Activated CD4-positive, alpha-beta memory T cell treated with anti-CD3 and anti-CD28 coated beads, Interleukin-2, amount 10 ng/mL, durations not matched to agents 7 days and 5 days (primary cell): Measurements from ENCODE around the gene SBSN. TPM values are rescaled to one million over a fixed set of nuclear protein-coding genes. Genes with fewer than 3 reads are reported as not detected.

Experiments used
- CTCF ChIA-PET: fragments of 350-600 bp; sonication (Branson Sonifier 250); formaldehyde crosslinking; loops from one replicate; lab custom pipeline; 2021; ENCODE audit warnings: antibody characterized with exemption, inconsistent platforms; lab: Charles Lee
- POLR2A ChIA-PET: fragments of 350-600 bp; sonication (Branson Sonifier 250); formaldehyde crosslinking; loops from one replicate; lab custom pipeline; 2021; ENCODE audit warnings: antibody characterized with exemption; lab: Charles Lee
- DNase-seq: peaks from one replicate; pipeline ENCODE4 v3.0.0-alpha.2; 2020
- H3K27ac Mint-ChIP-seq: one replicate; pipeline ENCODE4 v1.8.0; 2021; ENCODE audit warnings: mild to moderate bottlenecking, mixed read lengths
- H3K27me3 Mint-ChIP-seq: one replicate; pipeline ENCODE4 v1.8.0; 2021; ENCODE audit warnings: mixed read lengths
- H3K36me3 Mint-ChIP-seq: one replicate; pipeline ENCODE4 v1.8.0; 2021; ENCODE audit warnings: low read depth, mixed read lengths
- H3K4me1 Mint-ChIP-seq: one replicate; pipeline ENCODE4 v1.8.0; 2021; ENCODE audit warnings: mixed read lengths
- H3K4me3 Mint-ChIP-seq: one replicate; pipeline ENCODE4 v1.8.0; 2021; ENCODE audit warnings: mild to moderate bottlenecking, mixed read lengths
- H3K9me3 Mint-ChIP-seq: one replicate; pipeline ENCODE4 v1.8.0; 2021; ENCODE audit warnings: mixed read lengths
- total RNA-seq, 2 experiments: library from RNA; stranded (reverse); gene quantifications; one replicate each; pipeline ENCODE4 v1.2.3, GENCODE V29; 2021

SBSN gene
- total RNA-seq = not detected

DNA sequence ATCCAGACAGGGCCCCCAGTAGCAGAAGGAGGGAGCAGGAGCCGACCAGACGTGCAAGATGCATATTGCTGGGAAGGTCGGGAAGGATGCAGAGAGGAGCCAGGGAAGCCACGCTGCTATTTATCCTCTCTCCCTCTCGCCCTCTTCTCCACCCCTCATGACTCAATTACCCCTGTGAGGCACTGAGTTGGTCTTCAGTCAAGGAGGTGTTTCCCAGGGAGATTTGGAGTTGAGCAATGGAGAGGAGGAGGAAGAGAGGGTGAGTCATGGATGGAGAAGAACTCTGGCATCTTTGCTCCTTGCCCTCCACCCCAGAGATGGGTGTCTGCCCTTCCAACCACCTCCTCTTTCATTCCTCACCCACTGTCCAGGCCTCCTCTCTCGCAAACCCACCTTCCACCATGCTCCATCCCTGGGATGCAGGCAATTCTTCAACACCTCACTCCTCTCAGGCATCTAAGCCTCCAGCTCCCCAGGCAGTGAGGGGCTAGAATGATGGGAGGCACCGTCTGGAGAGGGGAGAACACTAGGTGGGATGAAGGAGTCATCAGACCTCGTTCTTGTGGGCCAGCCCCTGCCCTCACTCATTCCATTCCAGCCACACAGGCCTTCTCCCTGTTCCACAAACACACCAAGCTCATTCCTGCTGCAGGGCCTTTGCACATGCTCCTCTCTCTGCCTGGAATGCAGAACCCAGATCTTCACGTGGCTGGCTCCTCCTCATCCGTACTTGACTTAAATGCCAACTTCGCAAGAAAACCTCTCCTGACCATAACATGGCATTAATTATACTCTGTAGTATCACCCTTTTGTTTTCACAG is at the start of gene SBSN:
TSS of gene SBSN (minus strand) at position 94 of the 821 bp plus-strand sequence. CDS start at position 64, 30 bp downstream.
- Mint-ChIP-seq H3K9me3 (no peaks in the 10 kb centered on the region), H3K27me3 (peaks cover 38% of the 10 kb centered on the region), H3K4me1 (peaks cover 4% of the 10 kb centered on the region), H3K36me3 (no peaks in the 10 kb centered on the region), H3K27ac (no peak within 1 kb of the TSS), H3K4me3 (no peak within 1 kb of the TSS)
- DNase-seq = no peak
- ChIA-PET CTCF (no interaction called here), POLR2A (no interaction called here)

GRCh38 chr19:35571406-35571965 is 43.4 kb upstream of the SBSN start:
- H3K27me3 Mint-ChIP-seq = peaks cover 25% of the 10 kb centered on the region
- ChIA-PET POLR2A (no interaction called here), CTCF (no interaction called here)
- H3K4me1 Mint-ChIP-seq = no peaks in the 10 kb centered on the region
- H3K36me3 Mint-ChIP-seq = peaks cover 3% of the 10 kb centered on the region
- no peak for DNase-seq
- H3K4me3 Mint-ChIP-seq = no peak overlapping the region
- H3K9me3 Mint-ChIP-seq = peaks cover 18% of the 10 kb centered on the region
- no peak overlapping the region for H3K27ac Mint-ChIP-seq

GRCh38 chr19:35569281-35569781 is 41.2 kb upstream of the SBSN start:
- Mint-ChIP-seq H3K27ac (no peak overlapping the region), H3K36me3 (no peaks in the 10 kb centered on the region), H3K9me3 (no peaks in the 10 kb centered on the region), H3K27me3 (peaks cover 22% of the 10 kb centered on the region), H3K4me3 (no peak overlapping the region), H3K4me1 (no peaks in the 10 kb centered on the region)
- DNase-seq = no peak
- CTCF ChIA-PET = no interaction called here
- POLR2A ChIA-PET = no interaction called here

DNA sequence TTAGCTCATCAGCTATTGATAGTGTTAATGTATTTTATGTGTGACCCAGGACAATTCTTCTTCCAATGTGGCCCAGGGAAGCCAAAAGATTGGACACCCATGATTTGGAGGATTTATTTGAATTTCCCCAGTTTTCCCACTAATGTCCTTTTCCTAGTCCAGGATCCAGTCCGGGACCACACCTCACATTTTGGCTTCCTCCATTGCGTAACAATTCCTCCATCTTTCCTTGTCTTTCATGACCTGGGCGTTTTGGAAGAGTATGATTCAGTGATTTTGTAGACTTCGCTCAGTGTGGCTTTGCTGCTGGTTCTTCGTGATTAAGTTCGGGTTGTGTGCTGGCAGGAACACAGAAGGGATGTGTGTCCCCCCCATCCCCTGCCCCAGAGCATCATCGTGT is 38.6 kb upstream of the SBSN start:
- H3K27ac Mint-ChIP-seq = no peak overlapping the region
- no peaks in the 10 kb centered on the region for H3K4me1 Mint-ChIP-seq
- no peak for DNase-seq
- H3K27me3 Mint-ChIP-seq = peaks cover 20% of the 10 kb centered on the region
- H3K4me3 Mint-ChIP-seq = no peak overlapping the region
- no peaks in the 10 kb centered on the region for H3K36me3 Mint-ChIP-seq
- no peaks in the 10 kb centered on the region for H3K9me3 Mint-ChIP-seq
- ChIA-PET CTCF (interaction anchor here (1.0 kb wide), 1 partner anchor 56 kb away, joined by 4 read pairs; no protein-coding TSS in a partner anchor), POLR2A (no interaction called here)

DNA sequence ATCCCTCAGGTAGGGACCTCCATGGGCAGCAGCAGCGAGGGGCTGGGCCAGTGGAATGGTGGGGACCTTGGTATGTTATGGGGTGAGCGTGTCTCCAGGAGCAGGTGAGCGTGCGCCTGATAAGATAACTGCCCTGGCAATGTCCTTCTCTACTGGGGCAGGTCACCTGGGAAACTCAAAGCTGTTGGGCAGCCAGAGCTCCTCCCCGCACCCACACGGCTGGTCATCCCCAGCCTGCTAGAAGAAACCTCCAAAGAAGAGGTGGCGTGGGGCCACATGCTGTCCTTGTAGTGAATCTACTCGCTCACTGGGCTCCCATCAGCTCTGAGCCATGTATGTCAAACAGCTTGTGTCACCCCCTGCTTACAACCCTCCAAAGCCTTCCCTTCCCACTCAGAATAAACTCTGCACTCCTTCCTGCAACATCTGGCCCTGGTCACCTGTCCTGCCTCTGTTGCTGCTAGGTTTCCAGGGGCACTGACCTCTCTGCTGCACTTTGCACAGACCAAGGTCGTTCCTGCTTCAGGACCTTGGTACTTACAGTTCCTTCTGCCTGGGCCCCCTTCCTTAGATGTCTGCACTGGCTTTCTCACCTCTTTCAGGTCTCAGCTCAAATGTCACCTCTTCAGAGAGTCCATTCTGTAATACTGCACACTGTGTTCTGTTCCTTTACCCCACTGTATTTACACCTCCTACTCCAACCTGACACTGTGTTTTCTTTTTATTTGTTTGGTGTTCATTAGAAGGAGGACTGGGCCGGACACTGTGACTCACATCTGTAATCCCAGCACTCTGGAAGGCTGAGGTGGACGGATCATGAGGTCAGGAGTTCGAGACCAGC is 37.1 kb upstream of the SBSN start:
- Mint-ChIP-seq H3K27ac (no peak overlapping the region), H3K4me1 (no peaks in the 10 kb centered on the region), H3K9me3 (no peaks in the 10 kb centered on the region), H3K36me3 (no peaks in the 10 kb centered on the region), H3K4me3 (no peak overlapping the region), H3K27me3 (peaks cover 23% of the 10 kb centered on the region)
- DNase-seq = no peak
- CTCF ChIA-PET = no interaction called here
- POLR2A ChIA-PET = no interaction called here

GRCh38 chr19:35563207-35563829 is 35.2 kb upstream of the SBSN start, which contains the start of gene ATP4A:
ATP4A (minus strand) TSS chr19:35563658; CDS start chr19:35563629, 29 bp downstream.
- ChIA-PET CTCF (interaction anchor here (1.0 kb wide), 1 partner anchor 14 kb away, joined by 4 read pairs; no protein-coding TSS in a partner anchor), POLR2A (no interaction called here)
- Mint-ChIP-seq H3K27me3 (peaks cover 35% of the 10 kb centered on the region), H3K4me1 (peaks cover 3% of the 10 kb centered on the region), H3K9me3 (no peaks in the 10 kb centered on the region), H3K4me3 (no peak within 1 kb of the TSS), H3K27ac (no peak within 1 kb of the TSS), H3K36me3 (no peaks in the 10 kb centered on the region)
- no peak for DNase-seq

DNA sequence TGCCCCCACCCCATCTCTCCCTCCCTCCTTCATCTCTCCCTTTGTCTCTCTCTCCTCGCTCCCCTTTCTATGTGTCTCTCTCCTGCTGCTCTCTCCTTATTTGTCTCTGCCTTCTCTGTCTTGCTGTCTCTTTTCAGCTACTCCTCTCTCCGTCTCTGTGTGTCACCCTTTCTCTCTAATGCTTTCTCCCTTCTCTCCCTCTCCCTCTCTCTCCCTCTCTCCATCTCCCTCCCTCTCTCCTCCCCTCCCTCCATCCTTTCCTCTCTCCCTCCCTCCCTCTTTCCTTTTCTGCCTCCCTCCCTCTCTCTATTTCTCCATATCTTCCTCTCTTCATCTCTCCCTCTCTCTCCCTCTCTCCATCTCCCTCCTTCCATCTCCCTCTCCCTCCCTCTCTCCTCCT is 34.7 kb upstream of the SBSN start:
- peaks cover 36% of the 10 kb centered on the region for H3K27me3 Mint-ChIP-seq
- ChIA-PET POLR2A (no interaction called here), CTCF (interaction anchor here (1.0 kb wide), 1 partner anchor 14 kb away, joined by 4 read pairs; no protein-coding TSS in a partner anchor)
- H3K27ac Mint-ChIP-seq = no peak overlapping the region
- DNase-seq = no peak
- no peak overlapping the region for H3K4me3 Mint-ChIP-seq
- no peaks in the 10 kb centered on the region for H3K9me3 Mint-ChIP-seq
- peaks cover 5% of the 10 kb centered on the region for H3K4me1 Mint-ChIP-seq
- no peaks in the 10 kb centered on the region for H3K36me3 Mint-ChIP-seq

DNA sequence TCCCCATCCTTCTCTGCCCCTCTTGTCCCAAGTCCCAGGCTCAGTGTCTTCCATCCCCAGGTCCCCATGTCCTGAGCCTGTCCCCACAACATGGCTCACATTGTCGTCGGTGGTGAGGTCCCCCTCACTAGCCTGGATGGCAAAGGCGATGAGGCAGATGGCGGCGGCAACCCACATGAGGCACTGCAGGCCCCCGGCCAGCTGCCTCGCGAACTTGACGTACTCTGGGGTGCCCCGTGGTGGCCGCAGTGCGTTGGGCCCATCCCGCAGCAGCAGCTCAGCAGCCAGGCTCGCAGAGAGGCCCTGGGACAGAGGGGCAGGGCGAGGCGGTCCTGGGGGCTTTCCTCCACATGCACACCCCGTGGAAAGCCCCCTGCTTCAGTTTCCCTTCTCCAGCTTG is 34.2 kb upstream of the SBSN start:
- Mint-ChIP-seq H3K4me3 (no peak overlapping the region), H3K27me3 (peaks cover 37% of the 10 kb centered on the region), H3K36me3 (no peaks in the 10 kb centered on the region), H3K27ac (no peak overlapping the region), H3K9me3 (no peaks in the 10 kb centered on the region), H3K4me1 (peaks cover 5% of the 10 kb centered on the region)
- DNase-seq = no peak
- CTCF ChIA-PET = no interaction called here
- POLR2A ChIA-PET = no interaction called here

DNA sequence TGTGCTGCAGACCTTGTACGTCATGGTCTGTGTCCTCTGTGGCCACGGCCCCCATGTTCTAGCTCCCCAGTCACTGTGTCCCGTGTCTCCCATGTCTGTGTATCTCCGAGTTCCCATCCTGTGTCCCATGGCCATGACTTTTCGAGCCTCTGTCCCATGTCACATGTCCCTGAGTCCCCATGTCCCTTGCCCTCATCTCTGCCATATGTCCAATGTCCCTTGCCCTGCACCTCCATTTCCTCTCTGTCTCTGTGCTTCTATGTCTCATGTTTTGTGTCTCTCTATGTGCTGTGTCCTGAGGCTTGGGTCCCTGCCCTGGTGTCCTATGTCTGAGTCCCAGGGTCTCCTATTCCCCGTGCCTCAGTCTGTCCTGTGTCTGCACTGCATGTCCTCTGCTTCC is 33.3 kb upstream of the SBSN start:
- CTCF ChIA-PET = no interaction called here
- peaks cover 8% of the 10 kb centered on the region for H3K4me1 Mint-ChIP-seq
- no peak overlapping the region for H3K4me3 Mint-ChIP-seq
- POLR2A ChIA-PET = no interaction called here
- H3K27me3 Mint-ChIP-seq = peaks cover 37% of the 10 kb centered on the region
- no peak overlapping the region for H3K27ac Mint-ChIP-seq
- DNase-seq = no peak
- H3K9me3 Mint-ChIP-seq = no peaks in the 10 kb centered on the region
- no peaks in the 10 kb centered on the region for H3K36me3 Mint-ChIP-seq

DNA sequence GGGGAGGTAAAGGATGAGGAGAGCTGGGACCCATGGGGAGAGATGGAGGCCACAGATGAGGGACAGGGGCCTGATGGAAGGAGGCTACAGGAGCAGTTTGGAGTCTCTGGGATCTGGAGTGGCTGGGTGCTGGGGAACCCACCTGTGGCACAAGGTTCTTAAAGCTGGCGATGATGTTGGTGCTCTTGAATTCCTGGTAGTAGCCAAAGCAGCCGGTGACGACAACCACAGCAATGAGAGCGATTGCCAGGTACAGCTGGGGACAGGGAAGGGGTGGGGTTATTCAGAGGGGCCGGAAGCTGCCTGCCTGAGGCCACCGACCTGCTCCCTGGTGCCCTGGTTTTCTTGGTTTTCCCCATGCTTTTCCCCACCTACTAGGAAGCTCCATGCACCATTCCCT is 32.6 kb upstream of the SBSN start:
- Mint-ChIP-seq H3K4me1 (peaks cover 8% of the 10 kb centered on the region), H3K36me3 (no peaks in the 10 kb centered on the region), H3K9me3 (no peaks in the 10 kb centered on the region), H3K27me3 (peaks cover 43% of the 10 kb centered on the region), H3K27ac (no peak overlapping the region), H3K4me3 (no peak overlapping the region)
- ChIA-PET CTCF (no interaction called here), POLR2A (no interaction called here)
- no peak for DNase-seq

- Mint-ChIP-seq H3K4me1 (peaks cover 8% of the 10 kb centered on the region), H3K36me3 (no peaks in the 10 kb centered on the region), H3K4me3 (no peak overlapping the region), H3K9me3 (no peaks in the 10 kb centered on the region), H3K27me3 (peaks cover 43% of the 10 kb centered on the region), H3K27ac (no peak overlapping the region)
- CTCF ChIA-PET = no interaction called here
- POLR2A ChIA-PET = no interaction called here
- no peak for DNase-seq
Observed at GRCh38 chr19:35560271-35560670, 32.2 kb upstream of the SBSN start.

DNA sequence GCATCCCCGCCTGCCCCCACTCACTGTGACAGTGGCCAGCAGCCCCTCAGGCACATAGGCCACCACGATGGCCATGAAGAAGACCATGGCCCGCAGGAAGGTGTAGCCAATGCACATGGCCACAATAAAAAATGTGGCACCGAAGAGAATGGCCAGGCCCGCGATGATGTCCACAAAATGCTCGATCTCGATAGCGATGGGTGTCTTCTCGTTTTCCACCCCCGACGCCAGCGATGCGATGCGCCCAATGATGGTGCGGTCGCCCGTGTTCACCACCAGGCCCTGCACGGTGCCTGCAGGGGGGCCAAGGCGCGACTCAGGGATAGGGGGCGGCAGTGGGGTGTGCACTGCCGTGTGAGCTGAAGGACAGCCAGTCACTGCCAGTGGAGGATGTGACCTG is 31.7 kb upstream of the SBSN start:
- ChIA-PET CTCF (no interaction called here), POLR2A (no interaction called here)
- H3K27me3 Mint-ChIP-seq = peaks cover 43% of the 10 kb centered on the region
- peaks cover 8% of the 10 kb centered on the region for H3K4me1 Mint-ChIP-seq
- H3K36me3 Mint-ChIP-seq = no peaks in the 10 kb centered on the region
- no peak for DNase-seq
- no peak overlapping the region for H3K27ac Mint-ChIP-seq
- no peaks in the 10 kb centered on the region for H3K9me3 Mint-ChIP-seq
- H3K4me3 Mint-ChIP-seq = no peak overlapping the region
